Heart left ventricle (tissue), 16 donors: ENCODE results near the gene CDH10. TPM values are rescaled to one million over a fixed set of nuclear protein-coding genes. Genes with fewer than 3 reads are reported as not detected.

Experiments
- ATAC-seq, 4 donors: fragments of 200-7000 bp; cut with Tn5 transposase; one replicate each; pipeline ENCODE4 v1.9.1; 2020 to 2022; ENCODE audit warnings: moderate library complexity in 4 of 4, mild to moderate bottlenecking in 3 of 4, moderate number of reproducible peaks in 1 of 4
- DNase-seq, 5 donors: peaks; one replicate each; pipeline ENCODE4 v3.0.0-alpha.2; 2020
- H3K27ac ChIP-seq, 12 donors: fragments of 200-600 bp; sonication (generic) in 4 of 12; one replicate each; pipeline versions ENCODE4 v1.5.0 to v1.8.0; 2016 to 2022; ENCODE audit warnings: mild to moderate bottlenecking in 2 of 12
- H3K27me3 ChIP-seq, 9 donors: fragments of 200-600 bp; sonication (generic) in 2 of 9; one replicate each; pipeline versions ENCODE4 v1.5.1 to v1.8.0; 2016 to 2022; ENCODE audit warnings: mild to moderate bottlenecking in 3 of 9
- H3K36me3 ChIP-seq, 9 donors: fragments of 200-600 bp; sonication (generic) in 2 of 9; one replicate each; pipeline versions ENCODE4 v1.5.0 to v1.8.0; 2018 to 2022; ENCODE audit warnings: mild to moderate bottlenecking in 2 of 9
- H3K4me1 ChIP-seq, 12 donors: fragments of 200-600 bp; sonication (generic) in 4 of 12; one replicate each; pipeline versions ENCODE4 v1.5.0 to v1.8.0; 2016 to 2022; ENCODE audit warnings: mild to moderate bottlenecking in 3 of 12
- H3K4me3 ChIP-seq, 12 donors: fragments of 200-600 bp; sonication (generic) in 4 of 12; one replicate each; pipeline versions ENCODE4 v1.5.0 to v1.8.0; 2017 to 2022; ENCODE audit warnings: mild to moderate bottlenecking in 9 of 12, moderate library complexity in 4 of 12
- H3K9me3 ChIP-seq, 12 donors: fragments of 200-600 bp; sonication (generic) in 4 of 12; one replicate each; pipeline versions ENCODE4 v1.5.0 to v1.8.0; 2016 to 2022; ENCODE audit warnings: mild to moderate bottlenecking in 1 of 12
- POLR2A ChIP-seq, 2 donors: fragments of 450-650 bp; IDR thresholded peaks; one replicate each; pipeline ENCODE4 v1.6.1; 2017; ENCODE audit warnings: antibody characterized with exemption in 2 of 2, mild to moderate bottlenecking in 2 of 2, moderate library complexity in 2 of 2
- WGBS, 4 donors: extraction: QIAGEN DNeasy Blood & Tissue Kit in 2 of 4; methylation state at CpG; one replicate each; pipeline versions ENCODE4 v1.1.5 to v1.1.7; 2013 to 2018; 5-methylcytosine and 5-hydroxymethylcytosine counted together
- intact Hi-C, 10 donors: fragments of 100-400 bp; cut with DNase I; formaldehyde crosslinking; loops; one replicate each; pipeline versions ENCODE4 v1.11.1 to v1.14.2; 2022
- polyA plus RNA-seq, 2 donors: library from polyadenylated mRNA; stranded (reverse); fragments of 200-250 nt; gene quantifications; one replicate each; pipeline ENCODE4 v1.2.3, GENCODE V29; 2013
- total RNA-seq, 9 donors: library from RNA; depleted of rRNA in 2 of 9; stranded (reverse); fragments of >200 nt in 2 of 9; fragmentation: NEBNext Ultra II Directional in 3 of 9; extraction: Animal tissue kit (Norgen Biotek cat#: 25700) in 3 of 9; gene quantifications; one replicate each; pipeline versions ENCODE4 v1.1.0 to v1.2.4, GENCODE V29; 2016 to 2023
- TF ChIP-seq, protein P1 (sequence below), 12 donors: fragments of 200-600 bp; sonication (generic) in 4 of 12; IDR thresholded peaks; one replicate each; pipeline versions ENCODE4 v1.5.0 to v1.8.0; 2018 to 2022; ENCODE audit warnings: antibody characterized with exemption in 12 of 12, mild to moderate bottlenecking in 5 of 12
- donor health status: ischemic (EF 13 %, LVEDD 7.1; RV severe dilation, severe dysfunction).
- donor health status: healthy with polysubstance abuse.
- donor health status: DM: no; HTN: yes; CAD: no.
- donor health status: DM: no; HTN: no; CAD: no.
- donor health status: ischemic (EF 25% LVEDD 6.9; RV normal size, moderate dysfunction).
- donor health status: ischemic (EF 25% LVEDD 5.7; RV mildly dilated, moderate dysfunction).
- donor health status: healthy.
- donor health status: DM: yes; HTN: yes; CAD: no.
- donor health status: ischemic (EF 35%, LVEDD 5.7; RV mildly dilated, moderate dysfunction).
- donor health status: nonischemic (EF 11% LVEDD 7.7; RV severe dilation, severe dysfunction).
- donor health status: DM: yes; HTN: yes; CAD: no.
- donor health status: PGD.
- donor health status: ischemic (EF 29% LVEDD 5.4; RV normal size, mild dysfunction).
- donor health status: nonischemic (EF 23%, LVEDD 6.1; RV moderate dilation, normal function).

CDH10 gene
- total and polyA plus RNA-seq, 11 donors, result 0.25 TPM; not detected in 10

DNA sequence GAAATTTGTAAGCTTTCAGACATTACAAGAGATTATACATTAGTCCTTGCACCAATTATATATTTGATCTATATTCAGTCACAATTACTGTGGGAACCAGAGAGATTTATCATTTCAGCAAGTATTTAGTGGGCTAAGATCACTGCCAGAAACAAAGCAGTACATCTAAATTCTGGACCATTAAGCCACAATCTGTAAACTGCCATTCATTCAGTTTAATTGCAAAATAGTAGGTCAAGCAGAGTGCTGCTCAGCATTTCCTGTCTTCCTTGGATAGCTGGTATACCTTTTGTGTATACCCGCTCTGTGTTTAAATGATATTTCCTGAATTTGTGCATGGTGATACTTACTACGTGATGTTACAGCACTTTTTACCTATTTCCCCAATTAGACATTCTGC lies 42.6 kb downstream of the CDH10 start:
- Histone ChIP-seq H3K36me3 (no peaks in the 10 kb centered on the region), H3K27me3 (peaks cover 0 to 2% (median 0%) of the 10 kb centered on the region in 9 donors), H3K27ac (no peak overlapping the region), H3K4me3 (no peak overlapping the region), H3K9me3 (no peaks in the 10 kb centered on the region), H3K4me1 (no peaks in the 10 kb centered on the region)
- TF ChIP-seq POLR2A (IDR thresholded peaks at IDR 0.05), result no peak
- TF ChIP-seq, protein P1, sequence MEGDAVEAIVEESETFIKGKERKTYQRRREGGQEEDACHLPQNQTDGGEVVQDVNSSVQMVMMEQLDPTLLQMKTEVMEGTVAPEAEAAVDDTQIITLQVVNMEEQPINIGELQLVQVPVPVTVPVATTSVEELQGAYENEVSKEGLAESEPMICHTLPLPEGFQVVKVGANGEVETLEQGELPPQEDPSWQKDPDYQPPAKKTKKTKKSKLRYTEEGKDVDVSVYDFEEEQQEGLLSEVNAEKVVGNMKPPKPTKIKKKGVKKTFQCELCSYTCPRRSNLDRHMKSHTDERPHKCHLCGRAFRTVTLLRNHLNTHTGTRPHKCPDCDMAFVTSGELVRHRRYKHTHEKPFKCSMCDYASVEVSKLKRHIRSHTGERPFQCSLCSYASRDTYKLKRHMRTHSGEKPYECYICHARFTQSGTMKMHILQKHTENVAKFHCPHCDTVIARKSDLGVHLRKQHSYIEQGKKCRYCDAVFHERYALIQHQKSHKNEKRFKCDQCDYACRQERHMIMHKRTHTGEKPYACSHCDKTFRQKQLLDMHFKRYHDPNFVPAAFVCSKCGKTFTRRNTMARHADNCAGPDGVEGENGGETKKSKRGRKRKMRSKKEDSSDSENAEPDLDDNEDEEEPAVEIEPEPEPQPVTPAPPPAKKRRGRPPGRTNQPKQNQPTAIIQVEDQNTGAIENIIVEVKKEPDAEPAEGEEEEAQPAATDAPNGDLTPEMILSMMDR (IDR thresholded peaks at IDR 0.05), result no peak
- WGBS, 4 donors, result 57 to 67% (median 59%) methylated on average over 2 of the region's 2 CpGs
- intact Hi-C loops, result no loop called here
- no peak for ATAC-seq
- no peak for DNase-seq

DNA sequence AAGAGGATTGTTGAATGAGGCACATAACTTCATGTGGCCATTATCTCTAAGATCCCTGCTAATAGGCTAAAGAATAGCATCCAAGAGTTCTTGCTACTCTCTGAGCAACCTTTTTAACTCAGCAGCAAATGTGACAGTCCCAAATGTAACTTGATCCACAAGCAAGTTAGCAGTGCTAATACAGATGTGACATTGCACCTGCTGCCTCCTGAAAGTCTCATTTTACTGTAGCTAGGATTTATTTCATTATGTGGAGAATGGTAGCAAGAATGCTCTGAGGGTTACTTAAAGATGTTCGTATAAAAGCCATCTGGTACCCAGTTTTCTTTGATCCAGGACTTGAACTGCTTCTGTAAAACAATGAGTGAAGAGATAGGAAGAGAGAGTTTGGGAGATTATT lies 45.8 kb downstream of the CDH10 start:
- Histone ChIP-seq H3K9me3 (no peaks in the 10 kb centered on the region), H3K27me3 (peaks cover 0 to 2% (median 0%) of the 10 kb centered on the region in 9 donors), H3K4me3 (no peak overlapping the region), H3K27ac (no peak overlapping the region), H3K4me1 (no peaks in the 10 kb centered on the region), H3K36me3 (no peaks in the 10 kb centered on the region)
- DNase-seq, result no peak
- intact Hi-C loops, result no loop called here
- no peak for ATAC-seq
- TF ChIP-seq POLR2A (IDR thresholded peaks at IDR 0.05), result no peak
- TF ChIP-seq, protein P1 (IDR thresholded peaks at IDR 0.05), result no peak
- WGBS, 4 donors, result 34 to 67% (median 58%) methylated on average over 1 of the region's 1 CpG

DNA sequence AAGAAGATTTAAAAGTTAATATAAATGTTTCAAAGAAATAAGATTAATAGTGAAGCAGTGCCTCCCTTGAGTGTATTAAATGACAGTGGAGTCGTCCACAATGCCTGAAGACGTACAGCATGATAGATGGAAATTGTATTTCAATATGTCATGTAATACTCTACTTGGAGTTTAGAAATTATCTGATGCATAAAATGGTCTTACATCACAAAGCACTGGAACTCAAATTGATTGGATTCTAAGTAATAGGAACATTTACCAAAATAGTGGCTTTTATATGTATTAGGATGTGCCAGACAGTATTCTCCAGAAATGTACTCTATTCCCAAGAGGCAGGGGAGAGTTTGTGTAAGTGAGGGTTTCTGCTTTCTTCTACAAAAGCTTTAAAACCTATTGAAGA lies 49.4 kb downstream of the CDH10 start:
- 72 to 78% (median 74%) methylated on average over 2 of the region's 2 CpGs for WGBS, 4 donors

DNA sequence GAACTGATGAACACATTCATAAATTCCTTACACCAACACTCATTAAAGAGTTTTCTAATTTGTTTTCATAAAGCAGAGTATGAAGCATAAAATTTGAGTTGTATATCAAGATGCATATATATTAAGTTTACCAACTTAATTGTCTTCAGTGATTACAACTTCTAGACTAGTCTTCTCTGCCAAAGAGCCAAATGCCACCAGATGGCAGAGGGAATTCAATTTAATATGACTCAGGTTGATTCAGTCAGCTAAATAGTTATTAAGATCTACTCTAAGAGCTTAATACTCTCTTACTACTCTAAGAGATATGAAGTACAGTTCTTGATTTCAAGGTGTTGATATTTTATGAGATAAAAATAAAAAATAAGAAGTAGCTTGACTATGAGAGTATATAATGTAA lies 53.4 kb downstream of the CDH10 start:
- H3K9me3 ChIP-seq, result no peaks in the 10 kb centered on the region
- TF ChIP-seq, protein P1 (IDR thresholded peaks at IDR 0.05), result no peak
- TF ChIP-seq POLR2A (IDR thresholded peaks at IDR 0.05), result no peak
- H3K27ac ChIP-seq, result no peak overlapping the region
- H3K27me3 ChIP-seq, result no peaks in the 10 kb centered on the region
- intact Hi-C loops, result no loop called here
- no peak for DNase-seq
- no peaks in the 10 kb centered on the region for H3K4me1 ChIP-seq
- no peak for ATAC-seq
- no peaks in the 10 kb centered on the region for H3K36me3 ChIP-seq
- no peak overlapping the region for H3K4me3 ChIP-seq

More for the DNA sequence above, 49.4 kb downstream of the CDH10 start:
- H3K4me3 ChIP-seq, result no peak overlapping the region
- ATAC-seq (no peak), DNase-seq (no peak)
- no peak for TF ChIP-seq POLR2A (IDR thresholded peaks at IDR 0.05)
- TF ChIP-seq, protein P1 (IDR thresholded peaks at IDR 0.05), result no peak
- no peaks in the 10 kb centered on the region for H3K36me3 ChIP-seq
- intact Hi-C loops, result no loop called here
- no peak overlapping the region for H3K27ac ChIP-seq
- no peaks in the 10 kb centered on the region for H3K9me3 ChIP-seq
- H3K27me3 ChIP-seq, result no peaks in the 10 kb centered on the region
- no peaks in the 10 kb centered on the region for H3K4me1 ChIP-seq
